B cell (primary cell): ENCODE data around the gene GEMIN5. TPM values are rescaled to one million over a fixed set of nuclear protein-coding genes. Genes with fewer than 3 reads are reported as not detected.
"Not testable (repeated sequence)": the region's sequence is repeated elsewhere in the genome, so short reads cannot be mapped to it uniquely, and the experiment has no call there.

ENCODE experiments used
- ATAC-seq: fragments of 200-7000 bp; cut with Tn5 transposase; one replicate; pipeline ENCODE4 v1.10.0; 2021; ENCODE audit warnings: low read depth, mild to moderate bottlenecking, moderate number of reproducible peaks, moderate library complexity
- CTCF ChIA-PET: fragments of 350-600 bp; sonication (Branson Sonifier 250); formaldehyde crosslinking; loops from one replicate; lab custom pipeline; 2021; ENCODE audit warnings: antibody characterized with exemption, inconsistent platforms; lab: Charles Lee
- POLR2A ChIA-PET: fragments of 350-600 bp; sonication (Branson Sonifier 250); formaldehyde crosslinking; loops from one replicate; lab custom pipeline; 2021; ENCODE audit warnings: antibody characterized with exemption; lab: Charles Lee
- DNase-seq: peaks from one replicate; pipeline ENCODE4 v3.0.0; 2013
- H2AFZ ChIP-seq: 2 replicates; pipeline ENCODE4 v1.6.1; 2012; ENCODE audit warnings: mild to moderate bottlenecking, low read depth, low read length; ENCODE audit not compliant: insufficient read depth, poor library complexity, severe bottlenecking
- H3K27ac ChIP-seq, 2 donors: 1 replicate in 1 of 2; 2 replicates in 1 of 2; pipeline ENCODE4 v1.5.1; 2012 to 2013; ENCODE audit warnings: low read length in 2 of 2, mild to moderate bottlenecking in 2 of 2, moderate library complexity in 1 of 2
- H3K27me3 ChIP-seq, 4 experiments: fragments of 200-600 bp in 1 of 4; sonication (generic) in 1 of 4; replicated peaks in 1 of 4; 1 replicate in 2 of 4; 2 replicates in 2 of 4; pipeline versions ENCODE4 v1.6.1 to v1.7.0; 2013 to 2016; ENCODE audit warnings: low read length in 3 of 4, mild to moderate bottlenecking in 2 of 4, mixed read lengths in 1 of 4, moderate library complexity in 1 of 4; ENCODE audit not compliant: insufficient read depth in 4 of 4, control insufficient read depth in 3 of 4; ENCODE audit errors: control extremely low read depth in 1 of 4
- H3K36me3 ChIP-seq, 2 experiments: replicated peaks in 1 of 2; 1 replicate in 1 of 2; 2 replicates in 1 of 2; pipeline versions ENCODE4 v1.6.1 to v1.7.1; 2013; ENCODE audit warnings: low read length in 1 of 2; ENCODE audit not compliant: insufficient read depth in 2 of 2, control insufficient read depth in 1 of 2; ENCODE audit errors: control extremely low read depth in 1 of 2, extremely low read depth in 1 of 2
- H3K4me1 ChIP-seq, 2 donors: fragments of 200-600 bp in 1 of 2; sonication (generic) in 1 of 2; 1 replicate in 1 of 2; 2 replicates in 1 of 2; pipeline versions ENCODE4 v1.5.1 to v1.6.1; 2013 to 2017; ENCODE audit warnings: low read length in 2 of 2; ENCODE audit not compliant: control insufficient read depth in 2 of 2, insufficient read depth in 2 of 2
- H3K4me2 ChIP-seq: replicated peaks from 2 replicates; pipeline ENCODE3; 2012; ENCODE audit warnings: mild to moderate bottlenecking, low read depth, low read length; ENCODE audit not compliant: poor library complexity, severe bottlenecking
- H3K4me3 ChIP-seq, 5 experiments: fragments of 200-600 bp in 1 of 5; sonication (generic) in 1 of 5; 1 replicate in 3 of 5; 2 replicates in 2 of 5; pipeline versions ENCODE4 v1.5.1 to v1.7.0; 2011 to 2016; ENCODE audit warnings: low read length in 4 of 5, mild to moderate bottlenecking in 4 of 5, low read depth in 2 of 5, control low read depth in 1 of 5, moderate library complexity in 1 of 5; ENCODE audit not compliant: insufficient read depth in 1 of 5; ENCODE audit errors: control extremely low read depth in 1 of 5, extremely low read depth in 1 of 5
- H3K79me2 ChIP-seq: fragments of 200-600 bp; sonication (generic); one replicate; pipeline ENCODE4 v1.6.0; 2016; ENCODE audit warnings: low read length; ENCODE audit not compliant: control insufficient read depth, insufficient read depth
- H3K9ac ChIP-seq: fragments of 200-600 bp; sonication (generic); 2 replicates; pipeline ENCODE4 v1.6.1; 2017; ENCODE audit warnings: mild to moderate bottlenecking, low read length, moderate library complexity
- H3K9me3 ChIP-seq, 3 donors: one replicate each; pipeline versions ENCODE4 v1.6.1 to v1.7.1; 2013; ENCODE audit warnings: low read length in 2 of 3; ENCODE audit not compliant: control insufficient read depth in 2 of 3, insufficient read depth in 1 of 3; ENCODE audit errors: control extremely low read depth in 1 of 3
- H4K20me1 ChIP-seq: 2 replicates; pipeline ENCODE4 v1.6.0; 2012; ENCODE audit warnings: mild to moderate bottlenecking, low read length; ENCODE audit not compliant: insufficient read depth, control insufficient read depth, poor library complexity, severe bottlenecking
- H3K27ac Mint-ChIP-seq: one replicate; pipeline ENCODE4 v1.8.0; 2021; ENCODE audit warnings: mixed read lengths
- H3K27me3 Mint-ChIP-seq: one replicate; pipeline ENCODE4 v1.8.0; 2021; ENCODE audit warnings: mixed read lengths
- H3K4me1 Mint-ChIP-seq: one replicate; pipeline ENCODE4 v1.8.0; 2021; ENCODE audit warnings: mixed read lengths
- H3K4me3 Mint-ChIP-seq: one replicate; pipeline ENCODE4 v1.8.0; 2021; ENCODE audit warnings: mixed read lengths
- H3K9me3 Mint-ChIP-seq: one replicate; pipeline ENCODE4 v1.8.0; 2022; ENCODE audit warnings: mixed read lengths; ENCODE audit not compliant: insufficient read depth
- CTCF ChIP-seq: fragments of 200-600 bp; IDR thresholded peaks from one replicate; pipeline ENCODE4 v1.8.0; 2022; ENCODE audit warnings: antibody characterized with exemption, mild to moderate bottlenecking
- EZH2 ChIP-seq: IDR thresholded peaks from 2 replicates; pipeline ENCODE4 v1.6.1; 2012; ENCODE audit warnings: borderline replicate concordance, low read depth, mild to moderate bottlenecking, moderate library complexity, low read length; ENCODE audit not compliant: insufficient read depth, poor library complexity, severe bottlenecking
- WGBS: methylation state at CpG from one replicate; pipeline ENCODE4 v1.1.5; 2013; ENCODE audit warnings: missing lambda C conversion rate; ENCODE audit not compliant: insufficient coverage; 5-methylcytosine and 5-hydroxymethylcytosine counted together
- intact Hi-C: fragments of 100-400 bp; cut with micrococcal nuclease; formaldehyde crosslinking; loops from one replicate; pipeline ENCODE4 v1.10.0; 2022
- polyA plus RNA-seq: library from polyadenylated mRNA; depleted of rRNA; stranded (reverse); fragments of >200 nt; gene quantifications from 2 replicates; pipeline ENCODE4 v1.2.3, GENCODE V29; 2012
- total RNA-seq, 2 donors: library from RNA; stranded (reverse); fragments of 120-200 nt in 1 of 2; gene quantifications; 1 replicate in 1 of 2; 2 replicates in 1 of 2; pipeline versions ENCODE4 v1.2.3 to v1.2.4, GENCODE V29; 2013 to 2022

GEMIN5 gene
- total and polyA plus RNA-seq, 2 donors (not counting 1 experiment from before 2014, with no cell fraction given) = 3.6 to 15.5 TPM

- Histone ChIP-seq H3K27me3 (no peaks in the 10 kb centered on the region), H3K4me3 (no peak overlapping the region), H3K36me3 (no peaks in the 10 kb centered on the region), H3K4me2 (no peak overlapping the region), H2AFZ (no peak overlapping the region), H3K9me3 (peaks cover 0 to 11% (median 0%) of the 10 kb centered on the region in 3 donors), H4K20me1 (no peaks in the 10 kb centered on the region), H3K27ac (no peak overlapping the region), H3K9ac (no peak overlapping the region), H3K79me2 (no peaks in the 10 kb centered on the region), H3K4me1 (no peaks in the 10 kb centered on the region)
- no peak for DNase-seq
- no CpG with 5 or more reads among the region's 1 CpG for WGBS
- H3K27me3 Mint-ChIP-seq = no peaks in the 10 kb centered on the region
- ChIA-PET CTCF (no interaction called here), POLR2A (no interaction called here)
- H3K27ac Mint-ChIP-seq = no peak overlapping the region
- no peak for ATAC-seq
- peaks cover 3% of the 10 kb centered on the region for H3K9me3 Mint-ChIP-seq
- H3K4me3 Mint-ChIP-seq = no peak overlapping the region
- H3K4me1 Mint-ChIP-seq = no peaks in the 10 kb centered on the region
- TF ChIP-seq EZH2 = no peak
- TF ChIP-seq CTCF = no peak
- intact Hi-C loops = no loop called here
Measured at GRCh38 chr5:154977409-154977808, 39.4 kb upstream of the GEMIN5 start.

- H2AFZ ChIP-seq, H3K27me3 Mint-ChIP-seq, POLR2A ChIA-PET, H3K27ac ChIP-seq, H3K9me3 Mint-ChIP-seq, DNase-seq, H3K27ac Mint-ChIP-seq, H3K9ac ChIP-seq, ATAC-seq, intact Hi-C loops, CTCF ChIA-PET, H4K20me1 ChIP-seq, H3K4me3 Mint-ChIP-seq, H3K4me1 Mint-ChIP-seq, H3K4me2 ChIP-seq, H3K36me3 ChIP-seq, H3K27me3 ChIP-seq, H3K4me1 ChIP-seq, H3K4me3 ChIP-seq, H3K79me2 ChIP-seq: not testable (repeated sequence)
- 94% methylated on average over 5 of the region's 9 CpGs for WGBS
- peaks cover 0 to 11% (median 0%) of the 10 kb centered on the region in 3 donors for H3K9me3 ChIP-seq
Measured at GRCh38 chr5:154976082-154976481, 38.1 kb upstream of the GEMIN5 start.
